Endothelial cell of umbilical vein (primary cell): ENCODE measurements around the gene WDR47.

ENCODE experiments used
- CTCF ChIP-seq, 2 donors: IDR thresholded peaks; 1 replicate in 1 of 2; 2 replicates in 1 of 2; pipeline ENCODE4 v1.5.1; 2011; ENCODE audit warnings: low read length in 2 of 2, mild to moderate bottlenecking in 2 of 2, moderate library complexity in 2 of 2, control low read depth in 1 of 2, inconsistent platforms in 1 of 2, low read depth in 1 of 2; ENCODE audit not compliant: insufficient read depth in 1 of 2; ENCODE audit errors: extremely low read depth in 1 of 2
- MAX ChIP-seq: IDR thresholded peaks from 2 replicates; pipeline ENCODE4 v1.6.1; 2011; ENCODE audit not compliant: insufficient read depth, insufficient read length
- MYC ChIP-seq: IDR thresholded peaks from one replicate; pipeline ENCODE4 v1.6.1; 2011; ENCODE audit warnings: mild to moderate bottlenecking, low read depth, low read length
- POLR2A ChIP-seq: IDR thresholded peaks from 2 replicates; pipeline ENCODE4 v1.6.1; 2012; ENCODE audit warnings: low read depth, mild to moderate bottlenecking, control low read depth, low read length
- POLR2AphosphoS5 ChIP-seq: IDR thresholded peaks from 2 replicates; pipeline ENCODE4 v1.6.1; 2012; ENCODE audit warnings: low read depth, mild to moderate bottlenecking, control low read depth, low read length, moderate library complexity; ENCODE audit not compliant: insufficient read depth

GRCh38 chr1:109089242-109090015 lies 47.5 kb upstream of the WDR47 start:
- TF ChIP-seq POLR2A, result no peak
- TF ChIP-seq MAX, result no peak
- no peak for TF ChIP-seq POLR2AphosphoS5
- TF ChIP-seq MYC, result no peak
- peak; percentile 68 to 73 for TF ChIP-seq CTCF (IDR thresholded peaks at IDR 0.05; ENCODE audit: extremely low read depth in 1 of 2, insufficient read depth in 1 of 2, low read depth in 1 of 2, low read length in 2 of 2)
